Left ventricle myocardium inferior (tissue), 1 donor: ENCODE measurements around the gene MRFAP1. TPM values are rescaled to one million over a fixed set of nuclear protein-coding genes. Genes with fewer than 3 reads are reported as not detected.

Source experiments
- DNase-seq: peaks from one replicate; pipeline ENCODE4 v3.0.0-alpha.2; 2020
- H3K27ac ChIP-seq: fragments of 200-600 bp; replicated peaks from 2 replicates; pipeline ENCODE4 v1.8.0; 2021
- H3K27me3 ChIP-seq: fragments of 200-600 bp; 2 replicates; pipeline ENCODE4 v1.8.0; 2021; ENCODE audit warnings: low read depth
- H3K36me3 ChIP-seq: fragments of 200-600 bp; 2 replicates; pipeline ENCODE4 v1.8.0; 2021
- H3K4me1 ChIP-seq: fragments of 200-600 bp; 2 replicates; pipeline ENCODE4 v1.8.0; 2021
- H3K4me3 ChIP-seq: fragments of 200-600 bp; 2 replicates; pipeline ENCODE4 v1.8.0; 2021; ENCODE audit warnings: mild to moderate bottlenecking, moderate library complexity
- H3K9me3 ChIP-seq: fragments of 200-600 bp; replicated peaks from 2 replicates; pipeline ENCODE4 v1.8.0; 2021
- CTCF ChIP-seq: fragments of 200-600 bp; IDR thresholded peaks from 2 replicates; pipeline ENCODE4 v1.8.0; 2021; ENCODE audit warnings: antibody characterized with exemption, mild to moderate bottlenecking, borderline replicate concordance
- intact Hi-C: fragments of 100-400 bp; cut with micrococcal nuclease; formaldehyde crosslinking; loops from one replicate; pipeline ENCODE4 v1.11.0; 2022
- total RNA-seq: library from RNA; stranded (reverse); fragmentation: NEBNext Ultra II Directional; extraction: Animal tissue kit (Norgen Biotek cat#: 25700); gene quantifications from one replicate; pipeline ENCODE4 v1.2.1, GENCODE V29; 2021
- donor health status: DM: no; HTN: yes; CAD: no; lungs with severe emphysema.

MRFAP1 gene
- total RNA-seq, 1 donor from 2014 or later: 223 TPM

DNA sequence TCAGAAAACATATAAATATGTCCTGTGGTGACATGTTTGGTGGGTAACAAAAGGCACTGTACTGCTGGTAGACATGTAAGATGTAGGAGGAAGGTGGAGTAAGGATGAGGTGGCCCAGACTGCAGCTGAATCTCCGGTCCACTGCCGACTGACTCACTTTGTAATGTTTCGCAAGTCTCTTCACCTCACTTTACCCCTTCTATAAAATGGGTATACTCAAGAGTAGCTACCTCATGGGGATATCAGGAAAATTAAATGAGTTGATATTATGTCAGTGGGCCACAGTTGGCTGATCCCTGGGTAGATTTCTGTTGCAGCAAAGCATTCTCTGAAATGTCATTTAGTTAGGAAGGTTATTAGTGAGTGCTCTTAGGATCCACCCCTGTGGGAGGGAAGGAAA lies 22.1 kb downstream of the MRFAP1 start:
- DNase-seq: no peak
- H3K4me3 ChIP-seq: no peak overlapping the region
- peaks cover 46% of the 10 kb centered on the region for H3K27me3 ChIP-seq
- H3K9me3 ChIP-seq: no peaks in the 10 kb centered on the region
- H3K4me1 ChIP-seq: peaks cover 20% of the 10 kb centered on the region
- intact Hi-C loops: no loop called here
- no peak for TF ChIP-seq CTCF
- H3K27ac ChIP-seq: no peak overlapping the region
- H3K36me3 ChIP-seq: no peaks in the 10 kb centered on the region

- intact Hi-C loops: no loop called here
- no peak for TF ChIP-seq CTCF
- H3K9me3 ChIP-seq: no peaks in the 10 kb centered on the region
- no peak for DNase-seq
- peak overlapping the region; percentile 64 for H3K4me3 ChIP-seq
- peaks cover 17% of the 10 kb centered on the region for H3K4me1 ChIP-seq
- peaks cover 46% of the 10 kb centered on the region for H3K27me3 ChIP-seq
- H3K27ac ChIP-seq: no peak overlapping the region
- no peaks in the 10 kb centered on the region for H3K36me3 ChIP-seq
Measured at GRCh38 chr4:6663596-6664393, 23.3 kb downstream of the MRFAP1 start.

DNA sequence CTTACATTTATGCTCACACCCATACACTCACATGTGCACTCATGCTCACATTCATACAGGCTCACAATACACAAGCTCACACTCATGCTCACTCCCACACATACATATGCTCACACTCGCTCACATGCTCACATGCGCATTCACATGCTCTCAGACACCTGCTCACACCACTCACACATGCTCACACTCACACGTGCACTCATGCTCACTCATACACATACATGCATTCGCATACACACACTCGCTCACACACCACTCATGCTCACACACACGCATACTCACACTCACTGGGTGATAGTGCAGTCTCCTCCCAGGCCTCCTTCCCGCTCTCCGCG lies 24.8 kb downstream of the MRFAP1 start:
- Histone ChIP-seq H3K27me3 (peaks cover 35% of the 10 kb centered on the region), H3K36me3 (peaks cover under 1% of the 10 kb centered on the region), H3K9me3 (no peaks in the 10 kb centered on the region), H3K4me1 (peaks cover 13% of the 10 kb centered on the region), H3K27ac (no peak overlapping the region), H3K4me3 (no peak overlapping the region)
- no peak for DNase-seq
- TF ChIP-seq CTCF: no peak
- intact Hi-C loops: no loop called here

DNA sequence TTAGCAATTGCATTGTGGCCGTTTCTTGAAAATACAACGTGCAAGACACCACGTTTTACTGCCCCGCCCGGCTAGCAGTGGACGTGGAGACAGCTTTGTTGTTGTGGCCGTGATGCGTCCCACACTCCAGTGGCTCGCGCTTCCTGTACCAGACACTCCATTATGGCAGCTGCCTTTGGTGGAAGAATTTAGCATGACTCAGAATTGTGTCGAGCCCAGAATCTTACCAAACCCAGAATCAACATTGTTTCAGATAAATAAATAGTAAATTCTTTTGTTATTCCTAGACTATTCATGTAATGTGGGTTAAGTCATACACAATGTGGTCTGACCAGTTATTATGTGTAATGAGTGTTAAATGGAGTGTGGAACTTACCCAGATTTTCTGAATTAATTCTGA lies 27.9 kb downstream of the MRFAP1 start:
- Histone ChIP-seq H3K36me3 (peaks cover 6% of the 10 kb centered on the region), H3K4me3 (no peak overlapping the region), H3K27ac (no peak overlapping the region), H3K4me1 (peaks cover 17% of the 10 kb centered on the region), H3K9me3 (no peaks in the 10 kb centered on the region), H3K27me3 (peaks cover 22% of the 10 kb centered on the region)
- TF ChIP-seq CTCF: no peak
- intact Hi-C loops: no loop called here
- DNase-seq: no peak

GRCh38 chr4:6671648-6672047 lies 31.2 kb downstream of the MRFAP1 start:
- Histone ChIP-seq H3K9me3 (no peaks in the 10 kb centered on the region), H3K4me1 (peaks cover 29% of the 10 kb centered on the region), H3K4me3 (no peak overlapping the region), H3K27me3 (no peaks in the 10 kb centered on the region), H3K36me3 (peaks cover 12% of the 10 kb centered on the region), H3K27ac (no peak overlapping the region)
- no peak for TF ChIP-seq CTCF
- intact Hi-C loops: no loop called here
- DNase-seq: no peak
